NT2/D1 (cell line): ENCODE results near the gene PKP3.

Source experiments
- YY1 ChIP-seq: IDR thresholded peaks from 2 replicates; pipeline ENCODE4 v1.6.1; 2011; ENCODE audit not compliant: insufficient read length, insufficient read depth
- ZNF274 ChIP-seq: IDR thresholded peaks from 2 replicates; pipeline ENCODE4 v1.6.1; 2011; ENCODE audit warnings: mild to moderate bottlenecking, low read depth, low read length

GRCh38 chr11:407651-408123, 13.7 kb downstream of the PKP3 start:
- TF ChIP-seq ZNF274 (no peak), YY1 (no peak)
